Germinal center (tissue), 1 donor: ENCODE measurements around the gene RNLS.

Source experiments
- DNase-seq: peaks from one replicate; pipeline ENCODE4 v3.0.0; 2012; ENCODE audit warnings: mixed read lengths, low spot score

Gene RNLS

DNA sequence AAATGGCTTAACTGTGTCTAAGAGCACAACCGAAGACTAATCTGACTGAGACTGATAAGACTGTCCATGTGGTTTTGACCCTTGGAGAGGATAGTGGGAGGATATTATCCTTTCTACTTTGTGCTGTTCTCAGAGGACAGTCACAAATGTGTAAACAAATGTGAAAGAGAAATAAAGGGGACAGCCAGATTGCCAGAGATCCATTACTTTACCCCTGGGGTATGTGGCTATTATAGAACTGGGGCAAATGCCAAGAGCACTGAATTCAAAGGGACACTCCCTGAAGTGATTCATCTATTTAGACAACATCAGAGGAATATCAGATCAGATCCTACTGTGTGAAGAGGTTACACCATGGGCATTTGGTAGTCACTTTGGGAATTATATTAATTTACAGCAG, 154.7 kb downstream of the RNLS start:
- DNase-seq: no peak

DNA sequence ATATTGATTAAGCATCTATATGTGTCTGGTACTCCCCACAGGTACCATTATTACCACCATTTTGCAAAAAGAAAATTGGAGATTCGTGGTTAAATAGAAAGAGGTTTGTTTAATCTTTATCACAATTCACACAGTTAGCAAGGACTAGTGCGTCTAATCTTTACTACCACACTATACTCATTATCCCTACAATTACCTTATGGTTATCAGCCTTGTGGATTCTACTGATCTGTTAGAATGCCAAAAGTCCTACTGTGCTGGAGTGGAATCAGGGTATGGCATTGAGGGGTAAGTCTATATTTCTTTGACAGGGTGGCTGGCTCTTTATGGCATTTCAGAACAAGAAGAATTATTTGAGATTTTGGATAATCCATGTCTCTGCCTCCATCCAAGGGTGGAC, 156.1 kb downstream of the RNLS start:
- no peak for DNase-seq

DNA sequence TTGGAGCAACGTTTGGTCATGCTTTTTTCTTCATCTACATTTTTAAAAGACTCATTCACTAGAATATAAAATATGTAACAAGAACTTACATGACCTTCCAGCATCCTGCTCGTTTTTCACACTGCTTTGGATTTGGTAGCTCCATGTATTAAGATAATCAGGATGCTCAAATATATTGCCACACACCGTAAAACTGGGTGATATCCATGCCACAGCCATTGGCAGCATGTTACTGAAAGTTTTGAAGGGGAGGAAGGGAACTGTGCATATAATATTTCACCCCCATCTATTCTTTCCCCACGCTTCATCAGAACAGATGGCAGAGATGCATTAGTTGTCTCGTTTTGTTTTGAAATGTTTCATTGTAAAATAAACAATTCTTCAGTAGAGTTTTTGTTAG, 158.2 kb downstream of the RNLS start:
- no peak for DNase-seq

DNA sequence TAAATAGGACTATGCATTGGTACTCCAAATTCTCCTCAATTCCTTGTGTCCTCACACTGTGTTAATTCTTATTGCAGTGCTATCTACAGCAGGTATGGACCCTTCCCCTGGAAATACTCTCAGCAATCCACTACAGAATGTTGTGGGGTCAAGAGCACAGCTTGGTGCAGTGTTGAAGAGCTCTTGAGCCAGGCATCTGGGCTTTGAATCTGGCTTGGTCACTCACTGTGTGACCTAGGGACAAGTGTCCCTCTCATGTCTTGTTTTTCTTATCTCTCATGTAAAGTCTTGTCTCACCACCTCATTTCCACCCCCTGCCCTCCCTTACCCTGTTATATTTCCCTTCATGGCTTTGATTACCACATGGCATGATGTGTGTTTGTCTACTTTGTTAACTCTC, 159.4 kb downstream of the RNLS start:
- no peak for DNase-seq

DNA sequence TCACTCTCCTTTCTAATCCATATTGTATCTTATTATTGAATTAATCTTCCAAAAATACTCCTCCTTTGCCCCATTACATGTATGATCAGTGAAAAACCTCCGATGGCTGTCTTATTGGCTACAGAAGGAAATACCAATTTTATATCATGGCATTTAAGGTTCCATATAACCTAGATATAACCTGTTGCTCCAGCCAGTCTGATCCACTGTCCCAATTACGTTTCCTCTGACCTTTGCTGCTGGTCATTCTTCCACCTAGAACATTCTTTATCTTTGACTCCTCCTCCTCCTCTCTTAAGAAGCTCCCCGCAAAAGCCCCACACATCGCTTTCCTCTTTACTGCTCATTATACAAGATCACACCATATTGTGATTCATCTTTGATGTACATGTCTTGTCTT, 161.5 kb downstream of the RNLS start:
- DNase-seq: no peak

DNA sequence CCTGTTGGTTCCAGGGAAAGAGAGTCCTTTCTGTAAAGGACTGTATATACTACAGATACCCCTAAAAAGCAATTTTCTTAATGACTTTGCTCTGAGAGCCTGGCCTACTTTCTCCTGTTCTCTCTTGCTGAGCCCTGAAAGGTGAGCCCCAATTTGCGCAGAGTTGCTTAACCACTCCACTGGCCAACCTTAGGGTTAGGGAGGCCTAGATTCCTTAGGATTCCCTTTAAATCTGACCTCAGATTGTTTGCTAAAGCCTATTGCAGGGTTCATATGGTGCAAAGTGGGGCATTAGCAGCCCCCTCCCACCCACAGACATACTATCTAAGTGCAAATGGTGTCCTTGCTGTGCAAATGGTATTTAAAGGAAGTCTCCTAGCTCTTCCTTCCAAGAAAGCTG, 164.2 kb downstream of the RNLS start:
- no peak for DNase-seq

DNA sequence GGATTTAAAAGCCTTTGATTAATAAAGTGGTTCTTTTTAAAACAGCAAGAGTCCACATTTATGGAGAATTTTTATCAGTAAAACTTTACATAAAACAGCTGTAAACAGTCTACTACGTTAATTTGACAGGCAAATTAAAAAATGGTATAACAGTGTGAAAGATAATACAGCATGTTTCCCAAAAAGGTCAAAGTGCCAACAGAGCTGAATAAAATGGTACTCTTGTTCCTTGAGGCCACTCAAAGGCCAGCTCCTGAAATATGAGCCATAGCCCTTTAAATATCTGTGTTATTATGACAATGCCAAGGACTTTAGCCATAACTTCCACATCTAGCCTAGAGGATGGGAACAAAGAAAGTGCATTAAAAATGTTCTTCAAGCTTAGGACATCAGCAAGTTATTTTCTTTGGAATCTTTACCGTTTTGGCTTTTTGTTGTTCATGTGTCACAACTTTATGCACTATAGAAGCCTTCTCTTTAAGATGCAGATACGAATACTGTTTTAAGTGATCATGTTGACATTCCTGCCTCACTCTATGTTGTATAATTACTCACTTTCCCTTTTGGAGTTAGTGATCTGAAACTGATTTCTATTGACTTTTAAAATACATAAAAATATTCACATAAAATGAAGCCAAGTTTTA, 165.6 kb downstream of the RNLS start:
- no peak for DNase-seq

DNA sequence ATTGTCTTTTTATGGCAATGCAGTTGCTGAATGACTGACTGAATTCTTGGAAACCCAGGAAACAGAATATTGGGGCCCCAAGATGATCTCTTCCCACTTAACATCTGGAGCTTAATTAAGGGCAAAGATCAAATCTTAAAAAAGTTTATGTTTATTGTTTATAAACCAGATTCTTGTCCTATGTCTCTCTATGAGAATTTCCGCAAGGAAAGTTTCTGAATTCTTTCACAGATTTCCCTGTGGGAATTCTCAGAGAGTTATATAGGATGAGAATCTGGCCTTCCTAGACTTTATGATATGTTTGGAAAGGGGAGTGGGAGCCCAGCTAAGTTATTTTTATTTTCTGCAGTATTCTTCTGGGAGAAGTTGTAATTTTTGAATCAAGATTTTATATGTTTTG, 166.3 kb downstream of the RNLS start:
- DNase-seq: no peak

DNA sequence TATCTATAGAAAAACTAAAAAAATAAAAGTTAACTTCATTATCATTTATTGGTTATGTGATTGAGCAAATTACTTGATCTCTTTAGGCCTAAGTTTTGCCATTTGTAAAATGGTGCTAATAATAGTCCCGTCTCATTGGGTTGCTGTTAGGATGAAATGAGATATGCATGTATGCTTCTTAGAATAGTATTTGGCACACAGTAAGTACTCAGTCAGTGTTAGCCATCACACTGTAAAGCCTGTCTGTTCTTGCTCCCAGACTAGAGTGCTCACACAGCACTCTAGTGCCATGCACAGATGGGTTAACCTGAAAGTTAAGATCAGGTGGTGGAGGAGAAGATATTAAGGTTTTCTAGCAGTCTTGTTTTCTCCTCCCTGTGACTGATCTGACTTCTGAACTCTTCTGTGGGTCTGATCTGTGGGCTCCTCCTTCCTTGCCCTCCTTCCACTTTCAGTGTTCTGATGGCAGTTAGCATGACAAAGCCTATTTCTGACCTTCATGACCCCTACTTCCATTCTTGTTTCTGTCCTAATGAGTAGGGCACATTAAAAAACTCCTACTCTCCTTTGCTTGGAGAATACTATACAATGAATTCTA, 167.5 kb downstream of the RNLS start:
- DNase-seq: no peak

DNA sequence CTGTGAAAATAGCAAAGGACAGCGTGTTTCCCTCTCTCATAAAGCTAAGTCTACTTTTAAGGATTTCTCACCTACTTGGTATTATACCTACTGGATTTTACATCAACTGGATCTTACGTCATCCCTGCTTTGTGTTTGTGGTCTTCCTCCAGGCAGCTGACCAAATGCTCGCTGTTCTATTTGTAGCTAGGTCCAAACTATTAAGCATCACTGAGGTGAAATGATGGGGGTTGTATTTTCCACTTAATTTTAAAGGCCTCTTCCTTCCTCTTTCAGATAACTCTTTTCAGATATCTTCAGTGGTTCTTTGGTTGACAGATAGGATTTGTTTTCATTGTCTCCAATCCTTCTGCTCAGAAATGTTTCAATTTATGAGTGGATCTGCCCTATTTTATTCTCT, 169.7 kb downstream of the RNLS start:
- DNase-seq: peak; percentile 7

DNA sequence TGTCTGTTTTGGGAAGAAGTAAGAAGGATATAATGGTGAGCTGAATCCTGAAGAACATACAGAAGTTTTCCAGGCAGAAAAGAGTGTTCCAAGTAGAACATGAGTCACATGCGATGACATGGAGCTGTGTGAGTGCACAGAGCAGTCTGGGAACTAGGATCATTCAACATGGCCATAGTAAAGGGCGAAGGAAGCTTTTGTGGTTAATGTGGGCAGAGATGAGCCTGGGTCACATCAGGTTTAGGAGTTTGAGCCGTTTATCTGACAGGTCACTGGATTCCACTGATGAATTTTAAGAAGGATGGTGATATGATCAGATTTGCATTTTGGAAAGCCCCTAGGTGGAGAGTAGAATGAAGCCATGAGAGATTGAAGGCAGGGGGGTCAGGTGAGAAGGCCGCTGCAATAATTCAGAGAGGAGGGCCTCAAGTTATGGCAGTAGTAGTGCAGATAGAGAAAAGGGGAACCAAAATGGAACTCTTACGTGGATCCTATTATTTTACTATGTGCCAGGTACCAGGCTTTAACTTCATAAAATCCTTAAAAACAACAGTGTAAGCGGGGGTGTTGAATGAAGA, 171.3 kb downstream of the RNLS start:
- no peak for DNase-seq

DNA sequence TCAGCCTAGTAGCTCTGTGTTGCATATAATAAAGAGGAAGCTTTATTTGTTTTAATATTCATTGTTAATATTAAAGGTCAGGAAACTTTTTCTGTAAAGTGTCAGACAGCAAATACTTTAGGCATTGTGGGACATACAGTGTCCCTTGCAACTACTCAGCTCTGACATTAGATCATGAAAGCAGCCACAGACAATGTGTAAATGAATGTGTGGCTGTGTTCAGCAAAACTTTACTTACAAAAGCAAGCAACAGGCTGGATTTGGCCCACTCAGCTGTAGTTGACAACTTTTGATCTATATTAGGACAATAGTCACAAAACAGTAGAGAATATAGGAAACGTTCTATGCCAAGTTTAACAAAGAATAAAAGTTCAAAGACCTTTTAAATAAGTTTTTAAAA, 173.3 kb downstream of the RNLS start:
- no peak for DNase-seq

DNA sequence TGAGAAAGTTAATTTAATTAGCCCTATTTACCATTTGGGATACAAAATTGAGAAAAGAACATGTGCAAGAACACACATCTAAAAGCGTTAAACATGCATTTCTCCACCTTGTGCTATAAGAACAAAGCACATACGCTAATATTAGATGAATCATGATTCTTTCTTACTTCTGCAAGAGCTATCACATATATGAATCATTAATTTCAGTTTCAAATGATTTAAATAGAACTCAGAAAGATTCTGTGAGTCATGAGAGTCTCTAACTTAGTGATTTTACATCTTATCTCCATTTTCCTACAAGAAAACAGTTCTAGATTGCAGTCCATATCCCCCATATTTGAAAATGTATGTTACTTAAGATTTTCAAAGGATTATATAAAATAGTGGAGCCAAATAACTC, 173.9 kb downstream of the RNLS start:
- DNase-seq: no peak

DNA sequence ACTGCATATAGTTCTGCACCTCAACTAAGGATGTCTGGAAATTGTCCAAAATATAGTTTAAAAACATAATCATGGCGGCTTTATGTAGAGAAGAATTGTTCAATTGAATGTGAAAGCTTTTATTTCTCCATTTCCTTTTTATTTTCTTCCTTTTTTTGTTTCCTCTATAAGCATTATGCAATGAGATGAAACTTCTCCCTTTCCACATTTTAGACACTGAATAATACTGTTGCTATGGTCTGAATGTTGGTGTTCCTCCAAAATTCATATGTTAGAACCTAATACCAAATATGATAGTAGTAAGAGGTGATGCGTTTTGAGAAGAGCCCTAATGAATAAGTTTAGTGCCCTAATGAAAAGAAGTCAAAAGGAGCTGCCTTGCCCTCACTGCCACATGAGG, 175.0 kb downstream of the RNLS start:
- no peak for DNase-seq

DNA sequence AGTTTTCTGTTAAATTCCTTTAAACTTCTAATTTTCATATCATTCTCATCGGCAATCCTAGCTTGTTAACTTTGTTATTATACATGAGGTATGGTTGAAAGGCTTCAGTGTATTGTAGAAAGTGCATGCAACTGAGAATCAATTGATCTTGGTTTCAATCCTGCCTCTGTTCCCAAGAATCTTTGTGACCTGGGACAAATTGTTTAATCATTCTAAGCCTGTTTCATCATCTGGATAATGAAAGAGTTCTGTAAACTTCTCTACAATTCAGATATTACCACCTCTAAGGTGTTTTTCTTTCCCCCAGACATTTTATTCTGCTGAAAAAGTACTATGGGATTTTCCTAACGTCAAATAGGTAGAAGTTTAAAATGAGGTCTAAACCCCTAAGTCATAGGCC, 179.0 kb downstream of the RNLS start:
- no peak for DNase-seq

DNA sequence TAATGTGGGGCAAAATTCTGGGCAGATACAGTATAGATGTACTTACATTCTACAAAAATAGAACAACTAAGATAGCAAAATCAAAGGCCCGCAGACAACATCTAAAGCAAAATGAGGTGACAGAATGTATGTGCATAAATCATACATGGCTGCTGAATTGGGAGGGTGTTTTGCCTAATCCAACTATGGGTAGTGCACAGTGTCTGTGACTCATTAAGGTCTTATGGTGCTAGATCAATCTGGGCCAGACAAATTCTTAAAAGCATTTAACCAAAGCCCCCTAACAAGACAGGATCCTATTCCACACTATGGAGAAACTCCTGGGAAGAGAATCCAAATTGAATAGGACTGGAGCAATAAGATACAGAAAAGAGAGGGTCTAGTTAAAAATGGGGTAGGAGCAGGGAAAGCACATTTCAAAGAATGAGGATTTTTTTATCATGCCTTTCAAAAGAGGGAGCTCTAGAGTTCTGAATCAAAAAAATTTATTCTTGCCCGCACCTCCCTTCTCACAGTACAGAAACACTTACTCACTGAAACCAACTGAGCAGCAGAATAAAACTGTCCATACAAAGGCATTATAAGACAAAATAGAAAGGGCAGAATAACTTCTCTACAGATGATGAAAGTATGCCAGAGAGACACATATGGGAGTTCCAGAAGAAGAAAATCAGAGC, 181.3 kb downstream of the RNLS start:
- DNase-seq: no peak

DNA sequence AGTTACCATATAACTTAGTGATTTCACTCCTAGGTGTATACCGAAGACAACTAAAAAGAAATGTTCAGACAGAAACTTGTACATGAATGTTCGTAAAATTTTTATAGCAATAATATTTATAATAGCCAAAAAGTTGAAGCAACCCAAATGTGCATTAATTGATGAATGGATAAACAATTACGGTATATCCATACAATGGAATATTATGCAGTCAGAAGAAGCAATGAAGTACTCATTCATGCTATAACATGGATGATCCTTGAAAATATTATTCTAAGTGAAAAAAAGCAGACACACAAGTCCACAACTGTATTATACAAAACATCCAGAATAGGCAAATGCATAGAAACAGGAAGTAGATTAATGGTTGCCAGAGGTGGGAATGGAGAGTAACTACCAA, 183.9 kb downstream of the RNLS start:
- DNase-seq: no peak

DNA sequence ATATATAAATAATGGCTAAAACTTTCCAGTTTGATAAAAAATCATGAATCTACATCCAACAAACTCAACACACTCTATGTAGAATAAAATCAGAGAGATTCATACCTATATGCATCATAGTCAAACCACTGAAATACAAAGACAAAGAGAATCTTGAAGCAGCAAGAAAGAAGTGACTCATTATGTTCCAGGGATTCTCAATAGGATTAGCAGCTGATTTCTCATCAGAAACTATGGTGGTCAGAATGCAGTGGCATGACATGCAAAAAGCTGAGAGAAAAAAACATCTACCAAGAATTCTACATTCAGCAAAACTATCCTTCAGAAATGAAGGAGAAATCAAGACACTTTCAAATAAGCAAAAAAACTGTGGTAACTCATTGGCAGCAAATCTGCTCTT, 187.4 kb downstream of the RNLS start:
- DNase-seq: no peak

DNA sequence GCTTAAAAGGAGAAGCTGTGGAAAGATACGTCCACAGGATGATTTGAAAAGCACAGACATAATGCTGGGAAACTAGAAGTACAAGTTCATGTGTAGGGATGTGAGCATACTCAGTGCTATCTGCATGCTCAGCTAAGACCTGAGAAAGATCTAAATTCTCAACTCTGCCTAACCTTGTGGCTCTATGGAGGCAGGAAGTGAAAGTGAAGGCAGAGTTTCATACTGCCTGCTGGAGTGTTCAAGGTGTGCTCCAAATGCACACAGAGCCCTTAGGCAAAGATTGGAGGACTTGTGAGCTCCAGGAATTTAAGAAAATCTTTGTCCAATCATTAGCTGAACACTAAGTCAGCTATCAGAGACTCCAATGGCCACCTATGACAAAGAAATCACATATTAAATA, 190.9 kb downstream of the RNLS start:
- peak; percentile 22 for DNase-seq

DNA sequence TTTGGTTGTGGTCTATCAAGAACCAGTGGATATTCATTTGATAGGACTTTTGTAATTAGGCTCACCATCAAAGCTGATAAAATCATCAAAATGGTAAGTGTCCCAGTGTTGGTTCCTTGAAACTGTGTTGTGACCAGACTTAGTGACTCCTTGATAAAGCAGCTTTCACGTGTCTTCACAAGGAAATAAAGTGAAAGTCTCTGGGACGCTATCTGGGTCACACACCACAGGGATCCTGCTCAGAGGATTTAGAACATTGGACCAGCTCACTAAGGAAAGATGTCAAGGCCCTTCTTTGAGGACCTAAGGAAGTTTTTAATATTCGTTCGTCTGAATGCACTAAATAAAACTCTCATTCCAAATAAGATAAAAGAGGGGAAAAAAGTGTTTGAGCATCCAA, 193.1 kb downstream of the RNLS start:
- no peak for DNase-seq

DNA sequence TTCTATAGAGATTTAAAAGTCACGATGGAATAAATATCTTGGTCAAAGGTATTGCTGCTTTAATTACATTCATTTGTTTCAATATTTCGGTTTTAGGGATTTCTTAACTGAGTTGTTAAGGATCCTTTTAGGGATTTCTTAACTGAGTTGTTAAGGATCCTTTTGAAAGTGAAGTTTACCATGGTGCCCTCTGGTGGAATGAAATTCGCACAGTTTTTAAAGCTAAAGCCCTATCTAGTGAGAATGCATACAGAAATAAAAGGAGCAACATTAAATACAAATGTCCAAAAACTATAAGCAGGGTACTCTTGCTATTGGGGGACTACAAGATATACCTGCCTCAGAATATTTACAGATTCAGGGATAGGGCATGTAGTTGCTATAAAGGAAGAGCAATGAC, 193.7 kb downstream of the RNLS start:
- no peak for DNase-seq

DNA sequence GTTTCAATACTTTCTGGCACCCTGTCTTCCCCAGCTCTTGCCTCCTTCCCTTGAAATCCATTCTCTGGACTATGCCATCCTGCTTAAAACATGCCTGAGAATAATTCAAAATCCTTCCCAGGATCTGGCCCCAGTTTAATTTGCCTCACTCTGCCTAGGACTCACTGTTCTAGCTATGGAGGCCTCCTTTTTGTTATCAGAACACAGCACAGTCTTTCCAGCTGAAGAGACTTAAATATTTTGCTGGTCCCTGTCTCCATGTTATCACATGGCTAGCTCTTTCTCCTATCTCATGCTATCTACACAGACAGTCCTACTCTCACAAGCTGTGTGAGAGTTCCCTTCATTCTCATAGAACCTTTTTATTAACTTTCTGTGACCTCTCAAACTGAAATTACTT, 194.8 kb downstream of the RNLS start:
- no peak for DNase-seq
